Stimulated activated CD4-positive, alpha-beta T cell treated with anti-CD3 and anti-CD28 coated beads, Interleukin-4, amount 100 ng/mL, for 4 hours (primary cell): ENCODE measurements around the gene YAE1.

Experiments
- DNase-seq, 2 experiments: peaks; one replicate each; pipeline ENCODE4 v3.0.0-alpha.2; 2020

YAE1 gene

GRCh38 chr7:39609113-39609934, 43.1 kb downstream of the YAE1 start:
- DNase-seq, result no peak

- DNase-seq, result no peak
These were observed 43.7 kb downstream of the YAE1 start for GRCh38 chr7:39609935-39610263.

- no peak for DNase-seq
These were observed 47.4 kb downstream of the YAE1 start for GRCh38 chr7:39613577-39613976.

DNA sequence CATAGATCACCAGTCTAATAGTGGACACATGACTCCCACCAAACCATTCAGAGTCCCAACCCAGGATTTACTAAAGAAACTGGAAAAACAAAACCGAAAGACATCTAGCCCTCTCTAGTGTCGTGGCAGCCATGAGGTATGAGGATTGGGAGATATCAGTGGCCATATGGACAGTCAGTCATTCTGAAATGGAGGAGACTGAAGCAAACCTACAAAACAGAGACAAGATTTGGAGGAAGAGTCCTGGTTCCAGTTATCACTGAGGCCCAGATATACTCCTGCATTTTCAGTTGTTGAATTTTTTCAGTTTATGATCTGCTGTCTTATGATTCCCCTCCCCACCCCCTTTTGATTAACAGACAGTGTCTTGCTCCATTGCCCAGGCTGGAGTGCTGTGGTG, 48.1 kb downstream of the YAE1 start:
- DNase-seq, result no peak

- no peak for DNase-seq
These were observed 49.3 kb downstream of the YAE1 start for GRCh38 chr7:39615350-39615975.

DNA sequence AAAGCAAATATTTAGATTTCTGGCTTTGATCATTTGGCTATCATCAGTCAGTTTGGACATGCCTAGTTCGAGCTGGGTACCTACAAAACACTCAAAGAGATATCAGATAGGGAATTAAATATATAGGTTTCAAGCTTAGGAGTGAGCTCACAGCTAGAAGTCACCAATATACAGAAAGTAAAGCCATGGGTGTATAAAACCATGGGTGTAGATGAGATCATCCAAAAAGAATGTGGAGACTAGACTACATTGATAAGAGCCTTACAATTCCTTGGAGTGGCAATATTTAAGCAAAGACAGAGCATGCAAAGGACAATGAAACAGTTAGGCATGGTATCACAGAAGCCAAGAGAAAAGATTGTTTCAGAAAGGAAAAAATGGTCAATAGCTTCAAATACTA, 49.9 kb downstream of the YAE1 start:
- no peak for DNase-seq

DNA sequence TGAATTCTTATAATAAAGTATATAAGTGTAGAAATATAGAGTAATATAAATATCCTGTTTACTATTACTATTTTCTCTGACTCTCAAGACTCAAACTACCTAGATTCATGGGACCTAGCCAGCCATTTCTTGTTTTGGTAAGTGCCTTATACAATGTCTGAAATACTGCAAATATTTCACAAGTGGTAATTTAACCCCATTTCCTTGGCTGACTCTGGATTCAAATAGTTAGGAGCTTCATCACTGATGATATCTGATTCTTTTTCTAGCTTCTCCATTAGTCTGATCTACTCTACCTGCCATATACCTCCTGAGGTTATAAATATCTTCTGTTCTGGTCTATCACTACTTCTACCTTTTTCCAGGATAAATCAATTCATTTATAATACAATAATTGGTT, 50.8 kb downstream of the YAE1 start:
- no peak for DNase-seq

DNA sequence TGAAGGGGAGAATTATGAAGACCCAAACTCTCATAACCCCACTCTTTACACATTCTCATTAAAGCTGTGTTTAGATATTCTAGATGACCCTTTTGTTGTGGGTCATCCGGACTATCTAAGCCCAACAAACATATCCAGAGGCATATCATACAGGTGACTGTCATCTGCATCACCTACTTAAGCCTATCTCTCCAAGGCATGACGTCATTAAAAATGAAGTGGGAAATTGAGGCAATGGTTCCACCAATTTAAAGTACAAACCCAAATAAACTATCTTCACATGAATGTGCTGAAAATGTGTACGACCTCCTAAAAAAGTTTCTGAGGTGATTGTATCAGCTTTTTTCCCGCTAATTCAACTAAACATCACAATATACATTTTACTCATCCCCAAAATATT, 52.7 kb downstream of the YAE1 start:
- no peak for DNase-seq

- no peak for DNase-seq
These were observed 54.3 kb downstream of the YAE1 start for GRCh38 chr7:39620486-39620885.

DNA sequence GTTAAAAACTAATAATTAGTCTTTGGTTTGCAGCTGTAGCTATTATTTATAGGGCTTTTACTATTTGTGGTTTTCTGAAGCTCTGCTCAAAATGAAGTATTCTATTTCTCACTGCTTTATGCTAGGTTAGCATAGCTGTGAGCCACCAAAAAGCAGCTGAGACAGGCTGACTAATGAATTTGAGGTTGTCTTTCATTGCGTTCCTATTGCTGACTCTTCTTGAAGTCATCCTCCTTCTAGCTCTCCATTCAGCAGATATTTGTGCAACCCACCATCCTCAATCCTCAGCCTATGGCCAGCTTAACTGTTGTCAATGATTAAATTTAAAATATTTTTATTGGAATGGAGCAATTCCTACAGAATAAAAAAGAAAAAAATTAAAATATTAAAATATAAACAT, 55.1 kb downstream of the YAE1 start:
- DNase-seq, result no peak

- DNase-seq, result no peak
These were observed 55.7 kb downstream of the YAE1 start for GRCh38 chr7:39621784-39622411.
